HEK293 (cell line): ENCODE data around the gene SAMM50.

Experiments
- CTCF ChIP-seq: fragments of 450-650 bp; formaldehyde crosslinking; IDR thresholded peaks from 2 replicates; pipeline ENCODE4 v1.5.1; 2016; ENCODE audit warnings: missing biosample characterization, missing genetic modification characterization
- GLI2 ChIP-seq: fragments of 450-650 bp; formaldehyde crosslinking; IDR thresholded peaks from 2 replicates; pipeline ENCODE4; 2017; ENCODE audit warnings: missing biosample characterization, missing genetic modification characterization, low read depth, borderline replicate concordance
- KLF8 ChIP-seq: fragments of 450-650 bp; formaldehyde crosslinking; IDR thresholded peaks from 2 replicates; pipeline ENCODE4 v1.5.1; 2016; ENCODE audit warnings: missing biosample characterization, missing genetic modification characterization
- MYNN ChIP-seq: fragments of 450-650 bp; formaldehyde crosslinking; IDR thresholded peaks from 2 replicates; pipeline ENCODE4 v1.5.1; 2016; ENCODE audit warnings: missing biosample characterization, missing genetic modification characterization, borderline replicate concordance
- REST ChIP-seq: fragments of 450-650 bp; formaldehyde crosslinking; IDR thresholded peaks from 2 replicates; pipeline ENCODE4 v1.5.1; 2016; ENCODE audit warnings: missing biosample characterization, missing genetic modification characterization
- SP3 ChIP-seq: fragments of 450-650 bp; formaldehyde crosslinking; IDR thresholded peaks from 2 replicates; pipeline ENCODE4 v1.5.1; 2016; ENCODE audit warnings: missing biosample characterization, missing genetic modification characterization
- SP7 ChIP-seq: fragments of 450-650 bp; formaldehyde crosslinking; IDR thresholded peaks from 2 replicates; pipeline ENCODE4 v1.5.1; 2016; ENCODE audit warnings: missing biosample characterization, missing genetic modification characterization
- WT1 ChIP-seq: fragments of 450-650 bp; formaldehyde crosslinking; IDR thresholded peaks from 2 replicates; pipeline ENCODE4 v1.5.1; 2016; ENCODE audit warnings: missing biosample characterization, missing genetic modification characterization
- YY1 ChIP-seq: fragments of 450-650 bp; formaldehyde crosslinking; IDR thresholded peaks from 2 replicates; pipeline ENCODE4 v1.5.1; 2018; ENCODE audit warnings: missing biosample characterization, missing genetic modification characterization
- ZBTB11 ChIP-seq: fragments of 450-650 bp; formaldehyde crosslinking; conservative IDR thresholded peaks from 2 replicates; pipeline ENCODE4 v1.5.1; 2016; ENCODE audit warnings: low read depth, missing biosample characterization, missing genetic modification characterization
- ZNF10 ChIP-seq: fragments of 450-650 bp; formaldehyde crosslinking; IDR thresholded peaks from 2 replicates; pipeline ENCODE4 v1.5.1; 2017; ENCODE audit warnings: missing biosample characterization, missing genetic modification characterization
- ZNF157 ChIP-seq: fragments of 450-650 bp; formaldehyde crosslinking; IDR thresholded peaks from 2 replicates; pipeline ENCODE4 v1.5.1; 2016; ENCODE audit warnings: missing biosample characterization, missing genetic modification characterization
- ZNF174 ChIP-seq: fragments of 450-650 bp; formaldehyde crosslinking; IDR thresholded peaks from 2 replicates; pipeline ENCODE4 v1.5.0; 2017; ENCODE audit warnings: missing biosample characterization, mild to moderate bottlenecking, missing genetic modification characterization
- ZNF2 ChIP-seq: fragments of 450-650 bp; formaldehyde crosslinking; IDR thresholded peaks from 2 replicates; pipeline ENCODE4 v1.5.1; 2016; ENCODE audit warnings: missing biosample characterization, missing genetic modification characterization
- ZNF280C ChIP-seq: fragments of 450-650 bp; formaldehyde crosslinking; IDR thresholded peaks from 2 replicates; pipeline ENCODE4 v1.5.1; 2016; ENCODE audit warnings: missing biosample characterization, missing genetic modification characterization
- ZNF280D ChIP-seq: fragments of 450-650 bp; formaldehyde crosslinking; IDR thresholded peaks from 2 replicates; pipeline ENCODE4 v1.5.1; 2016; ENCODE audit warnings: missing biosample characterization, missing genetic modification characterization
- ZNF341 ChIP-seq: fragments of 450-650 bp; formaldehyde crosslinking; IDR thresholded peaks from 2 replicates; pipeline ENCODE4; 2016; ENCODE audit warnings: low read depth, missing biosample characterization, missing genetic modification characterization
- ZNF362 ChIP-seq: fragments of 450-650 bp; formaldehyde crosslinking; IDR thresholded peaks from 2 replicates; pipeline ENCODE4 v1.5.1; 2016; ENCODE audit warnings: missing biosample characterization, missing genetic modification characterization
- ZNF366 ChIP-seq: fragments of 450-650 bp; formaldehyde crosslinking; conservative IDR thresholded peaks from 2 replicates; pipeline ENCODE4 v1.5.1; 2016; ENCODE audit warnings: missing biosample characterization, missing genetic modification characterization
- ZNF521 ChIP-seq: fragments of 450-650 bp; formaldehyde crosslinking; IDR thresholded peaks from 2 replicates; pipeline ENCODE4 v1.5.1; 2017; ENCODE audit warnings: missing biosample characterization, mild to moderate bottlenecking, missing genetic modification characterization
- ZNF677 ChIP-seq: fragments of 450-650 bp; IDR thresholded peaks from 2 replicates; pipeline ENCODE4 v1.5.0; 2018; ENCODE audit warnings: missing biosample characterization, mild to moderate bottlenecking, missing genetic modification characterization, moderate library complexity

The SAMM50 gene

GRCh38 chr22:43923631-43924464, 31.4 kb upstream of the SAMM50 start, which contains the start of gene PNPLA3 (continued):
- no peak for TF ChIP-seq GLI2
- TF ChIP-seq MYNN (tag by site-specific recombination) = no peak
- no peak for TF ChIP-seq ZNF341 (tag by site-specific recombination)
- no peak for TF ChIP-seq ZNF280C (tag by site-specific recombination)
- peak; percentile 89 for TF ChIP-seq CTCF (tag by site-specific recombination)
- peak; percentile 59 for TF ChIP-seq SP7
- no peak for TF ChIP-seq ZNF521 (tag by site-specific recombination)
- no peak for TF ChIP-seq REST
- TF ChIP-seq ZNF362 (tag by site-specific recombination) = no peak
- TF ChIP-seq SP3 (tag by site-specific recombination) = peak; percentile 53; the same call in 1 of the 2 replicates
- TF ChIP-seq ZNF2 (tag by site-specific recombination) = peak; percentile 66
- no peak for TF ChIP-seq ZNF677 (tag by site-specific recombination)
- no peak for TF ChIP-seq WT1
- TF ChIP-seq ZNF157 (tag by site-specific recombination) = no peak
- TF ChIP-seq ZNF10 = no peak
- no peak for TF ChIP-seq ZNF366
- TF ChIP-seq ZBTB11 (tag by site-specific recombination) = no peak; the same call in 1 of the 2 replicates
- no peak for TF ChIP-seq ZNF174 (tag by site-specific recombination)
- no peak for TF ChIP-seq ZNF280D
- peak; percentile 43; the same call in 1 of the 2 replicates for TF ChIP-seq YY1 (tag by site-specific recombination)
- peak; percentile 45; the same call in 1 of the 2 replicates for TF ChIP-seq KLF8 (tag by site-specific recombination)
